NB4 (cell line): ENCODE data around the gene KITLG.

Source experiments
- MAX ChIP-seq: IDR thresholded peaks from 2 replicates; pipeline ENCODE4 v1.6.1; 2011; ENCODE audit warnings: low read depth, low read length
- MYC ChIP-seq: IDR thresholded peaks from 2 replicates; pipeline ENCODE4 v1.6.1; 2011; ENCODE audit warnings: low read depth, low read length
- POLR2A ChIP-seq: IDR thresholded peaks from 2 replicates; pipeline ENCODE4 v1.6.1; 2011; ENCODE audit warnings: mild to moderate bottlenecking; ENCODE audit not compliant: insufficient read length; ENCODE audit errors: extremely low read depth
- TF ChIP-seq, protein P1 (sequence below): IDR thresholded peaks from one replicate; pipeline ENCODE4 v1.5.1; 2012; ENCODE audit warnings: low read depth, low read length

- no peak for TF ChIP-seq MAX
- TF ChIP-seq, protein P1, sequence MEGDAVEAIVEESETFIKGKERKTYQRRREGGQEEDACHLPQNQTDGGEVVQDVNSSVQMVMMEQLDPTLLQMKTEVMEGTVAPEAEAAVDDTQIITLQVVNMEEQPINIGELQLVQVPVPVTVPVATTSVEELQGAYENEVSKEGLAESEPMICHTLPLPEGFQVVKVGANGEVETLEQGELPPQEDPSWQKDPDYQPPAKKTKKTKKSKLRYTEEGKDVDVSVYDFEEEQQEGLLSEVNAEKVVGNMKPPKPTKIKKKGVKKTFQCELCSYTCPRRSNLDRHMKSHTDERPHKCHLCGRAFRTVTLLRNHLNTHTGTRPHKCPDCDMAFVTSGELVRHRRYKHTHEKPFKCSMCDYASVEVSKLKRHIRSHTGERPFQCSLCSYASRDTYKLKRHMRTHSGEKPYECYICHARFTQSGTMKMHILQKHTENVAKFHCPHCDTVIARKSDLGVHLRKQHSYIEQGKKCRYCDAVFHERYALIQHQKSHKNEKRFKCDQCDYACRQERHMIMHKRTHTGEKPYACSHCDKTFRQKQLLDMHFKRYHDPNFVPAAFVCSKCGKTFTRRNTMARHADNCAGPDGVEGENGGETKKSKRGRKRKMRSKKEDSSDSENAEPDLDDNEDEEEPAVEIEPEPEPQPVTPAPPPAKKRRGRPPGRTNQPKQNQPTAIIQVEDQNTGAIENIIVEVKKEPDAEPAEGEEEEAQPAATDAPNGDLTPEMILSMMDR = no peak
- TF ChIP-seq POLR2A = no peak
- TF ChIP-seq MYC = no peak
These were observed 17.1 kb upstream of the KITLG start for GRCh38 chr12:88597365-88597764.
